ENCODE data around the gene PDCD1.
"Not testable (repeated sequence)": the region's sequence is repeated elsewhere in the genome, so short reads cannot be mapped to it uniquely, and the experiment has no call there.

PDCD1 gene

GRCh38 chr2:241877989-241878970 is 19.6 kb upstream of the PDCD1 start:
- DNase-seq (ENCODE audit: low read depth): peak; percentile 78

GRCh38 chr2:241877197-241877685 is 18.5 kb upstream of the PDCD1 start:
- no peak for DNase-seq (ENCODE audit: low read depth)

- no peak for DNase-seq (ENCODE audit: low read depth)
Observed at GRCh38 chr2:241876528-241877196, 18.0 kb upstream of the PDCD1 start.

- not testable (repeated sequence) for DNase-seq (ENCODE audit: low read depth)
Observed at GRCh38 chr2:241875754-241876527, 17.2 kb upstream of the PDCD1 start.

GRCh38 chr2:241874277-241874925 is 15.7 kb upstream of the PDCD1 start:
- no peak for DNase-seq (ENCODE audit: low read depth)

- no peak for DNase-seq (ENCODE audit: low read depth)
Observed at GRCh38 chr2:241873803-241874110, 15.1 kb upstream of the PDCD1 start.

GRCh38 chr2:241873081-241873802 is 14.5 kb upstream of the PDCD1 start:
- DNase-seq (ENCODE audit: low read depth): no peak

GRCh38 chr2:241872313-241872642 is 13.6 kb upstream of the PDCD1 start:
- DNase-seq (ENCODE audit: low read depth): no peak

- no peak for DNase-seq (ENCODE audit: low read depth)
Observed at GRCh38 chr2:241871538-241872312, 13.0 kb upstream of the PDCD1 start.

GRCh38 chr2:241870611-241871537 is 12.2 kb upstream of the PDCD1 start:
- DNase-seq (ENCODE audit: low read depth): no peak

- DNase-seq (ENCODE audit: low read depth): no peak
Observed at GRCh38 chr2:241870081-241870541, 11.4 kb upstream of the PDCD1 start.

- DNase-seq (ENCODE audit: low read depth): no peak
Observed at GRCh38 chr2:241869087-241869961, 10.6 kb upstream of the PDCD1 start, which contains the start of gene RTP5. Gene RTP5, plus strand, starts transcription at chr2:241869729. Its CDS starts 28 bp downstream, at chr2:241869757.

GRCh38 chr2:241868661-241869081 is 10.0 kb upstream of the PDCD1 start:
- DNase-seq (ENCODE audit: low read depth): no peak

GRCh38 chr2:241867776-241868420 is 9.2 kb upstream of the PDCD1 start:
- DNase-seq (ENCODE audit: low read depth): peak; percentile 50

- no peak for DNase-seq (ENCODE audit: low read depth)
Observed at GRCh38 chr2:241866790-241867645, 8.3 kb upstream of the PDCD1 start.

GRCh38 chr2:241865957-241866789 is 7.5 kb upstream of the PDCD1 start:
- no peak for DNase-seq (ENCODE audit: low read depth)
